Measurements from ENCODE around the gene TIMM50. TPM values are rescaled to one million over a fixed set of nuclear protein-coding genes. Genes with fewer than 3 reads are reported as not detected.
A peak's percentile ranks its signal among the peaks of the same experiment; 100 is the strongest.
"Not testable (repeated sequence)": the region's sequence is repeated elsewhere in the genome, so short reads cannot be mapped to it uniquely, and the experiment has no call there.

TIMM50 gene
- total RNA-seq, 1 donor from 2014 or later, result 109 TPM

DNA sequence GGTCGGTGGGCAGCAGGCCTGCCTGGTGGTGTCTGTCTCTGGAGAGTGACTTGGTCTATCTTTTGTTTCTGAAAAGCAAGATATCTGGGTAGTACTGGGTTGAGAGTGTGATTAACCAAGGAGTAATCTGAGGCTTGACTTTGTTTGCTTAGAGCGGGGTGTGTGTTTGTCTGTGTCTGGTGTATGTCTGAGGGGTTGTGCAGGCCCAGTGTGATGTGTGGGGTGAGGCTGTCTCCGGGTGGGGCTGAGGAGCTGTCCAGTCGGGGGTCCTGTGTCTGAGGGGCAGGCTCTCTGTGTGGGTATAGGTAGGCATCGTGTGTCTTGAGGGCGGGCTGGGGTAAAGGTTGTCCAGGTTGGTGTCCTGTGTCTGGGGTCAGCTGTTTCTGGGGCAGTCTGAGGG lies 11.1 kb upstream of the TIMM50 start:
- no peak for DNase-seq (ENCODE audit: low spot score)

DNA sequence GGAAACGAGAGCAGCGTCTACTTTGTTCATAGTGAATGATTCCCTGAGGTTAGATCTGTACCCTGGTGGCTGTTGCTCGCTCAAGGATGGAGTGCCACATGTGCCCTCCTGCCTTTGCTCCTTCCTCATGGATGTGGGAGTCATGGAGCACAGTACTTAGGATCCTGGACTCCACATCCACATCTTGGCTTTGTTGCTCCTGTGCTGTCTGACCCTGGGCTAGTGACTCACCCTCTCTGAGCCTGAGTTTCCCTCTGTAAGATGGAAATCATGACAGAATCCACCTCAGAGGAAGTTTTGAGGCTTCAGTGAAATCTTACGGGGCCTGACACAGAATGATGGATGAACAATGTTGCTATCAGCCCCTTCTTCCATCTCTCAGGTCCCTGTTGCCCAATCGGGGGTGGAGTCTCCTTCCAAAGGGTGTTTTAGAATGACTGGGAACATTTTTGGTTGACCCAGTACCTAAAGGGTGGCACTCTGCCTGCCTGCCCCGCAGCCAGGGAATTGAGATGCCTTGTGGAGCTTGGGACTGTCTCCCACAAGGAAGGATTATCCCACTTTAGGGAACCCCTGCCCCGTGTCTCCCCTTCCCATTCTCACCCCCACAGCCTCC lies 9.8 kb upstream of the TIMM50 start:
- DNase-seq (ENCODE audit: low spot score), result no peak

DNA sequence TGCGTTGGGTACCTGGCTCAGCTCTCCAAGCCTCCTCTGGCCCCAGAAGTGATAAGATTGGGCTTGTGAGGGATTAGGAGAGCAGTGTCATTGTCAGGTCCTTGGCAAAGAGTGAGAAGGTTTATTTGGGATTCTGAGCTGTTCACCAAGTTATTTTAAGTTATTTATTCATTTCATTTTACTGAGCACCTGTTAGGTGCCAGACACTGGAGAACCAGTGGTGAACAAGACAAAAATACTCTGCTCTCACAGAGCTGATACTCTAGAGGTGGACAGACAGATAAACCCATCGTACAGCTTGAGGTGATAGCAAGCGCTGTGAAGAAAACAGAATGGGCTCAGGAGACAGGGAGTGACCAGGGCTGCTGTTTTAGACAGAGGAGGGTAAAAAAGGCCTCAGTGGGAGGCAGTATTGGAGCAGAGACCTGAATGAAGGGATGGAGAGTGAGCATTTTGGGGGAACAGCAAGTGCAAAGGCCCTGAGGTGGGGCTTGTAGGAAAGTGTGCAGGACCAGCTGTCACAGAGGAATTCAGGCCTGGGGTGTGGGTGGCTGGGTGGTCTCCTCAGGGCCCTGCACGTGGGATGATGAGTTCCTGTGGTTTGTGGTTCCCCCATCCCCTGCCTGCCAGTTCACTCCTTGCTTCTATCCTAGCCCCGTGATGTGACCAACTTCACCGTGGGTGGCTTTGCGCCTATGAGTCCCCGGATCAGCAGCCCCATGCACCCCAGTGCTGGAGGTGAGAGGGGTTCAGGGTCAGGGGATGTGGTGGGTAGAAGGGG lies 8.7 kb upstream of the TIMM50 start:
- DNase-seq (ENCODE audit: low spot score), result no peak

DNA sequence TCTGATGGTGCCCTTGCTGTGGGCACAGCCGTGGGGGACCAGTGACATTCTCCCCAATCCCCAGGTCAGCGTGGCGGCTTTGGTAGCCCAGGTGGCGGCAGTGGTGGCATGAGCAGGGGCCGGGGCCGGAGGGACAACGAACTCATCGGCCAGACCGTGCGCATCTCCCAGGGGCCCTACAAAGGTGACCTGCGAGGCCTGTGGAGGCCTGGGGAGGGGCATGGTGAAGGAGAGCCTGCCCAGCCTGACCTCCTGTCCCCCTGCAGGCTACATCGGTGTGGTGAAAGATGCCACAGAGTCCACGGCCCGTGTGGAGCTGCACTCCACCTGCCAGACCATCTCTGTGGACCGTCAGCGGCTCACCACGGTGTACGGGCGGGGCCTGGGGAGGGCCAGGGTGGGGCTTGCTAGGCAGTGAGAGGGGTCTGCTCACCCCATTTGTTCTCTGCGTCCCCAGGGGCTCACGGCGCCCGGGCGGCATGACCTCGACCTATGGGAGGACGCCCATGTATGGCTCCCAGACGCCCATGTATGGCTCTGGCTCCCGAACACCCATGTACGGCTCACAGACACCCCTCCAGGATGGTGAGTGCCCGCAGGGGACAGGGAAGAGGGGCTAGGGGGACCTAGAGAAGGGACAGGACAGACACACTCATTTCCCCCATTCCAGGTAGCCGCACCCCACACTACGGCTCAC lies 7.7 kb upstream of the TIMM50 start:
- no peak for DNase-seq (ENCODE audit: low spot score)

DNA sequence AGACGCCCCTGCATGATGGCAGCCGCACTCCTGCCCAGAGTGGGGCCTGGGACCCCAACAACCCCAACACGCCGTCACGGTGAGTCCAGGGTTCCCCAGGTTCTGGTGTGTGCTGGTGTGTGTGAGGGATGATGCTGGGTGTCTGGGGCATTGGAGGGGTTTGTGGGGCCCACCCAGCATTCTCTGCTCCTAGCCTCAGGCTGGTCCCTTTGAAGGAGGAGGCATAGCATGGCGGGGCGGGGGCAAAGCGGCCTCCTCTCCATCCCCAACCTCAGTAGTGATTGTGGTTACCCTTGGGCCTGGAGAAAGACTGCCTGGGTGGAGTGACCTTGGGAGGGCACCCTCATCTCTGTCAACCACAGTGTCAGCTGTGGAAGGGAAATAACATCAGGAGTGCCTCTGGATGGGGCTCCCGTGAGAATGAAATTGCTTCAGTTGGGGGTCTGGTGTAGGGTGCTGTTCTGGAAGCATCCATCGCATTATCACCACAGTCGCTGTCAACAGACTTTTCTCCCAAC lies 7.1 kb upstream of the TIMM50 start:
- DNase-seq (ENCODE audit: low spot score), result no peak

DNA sequence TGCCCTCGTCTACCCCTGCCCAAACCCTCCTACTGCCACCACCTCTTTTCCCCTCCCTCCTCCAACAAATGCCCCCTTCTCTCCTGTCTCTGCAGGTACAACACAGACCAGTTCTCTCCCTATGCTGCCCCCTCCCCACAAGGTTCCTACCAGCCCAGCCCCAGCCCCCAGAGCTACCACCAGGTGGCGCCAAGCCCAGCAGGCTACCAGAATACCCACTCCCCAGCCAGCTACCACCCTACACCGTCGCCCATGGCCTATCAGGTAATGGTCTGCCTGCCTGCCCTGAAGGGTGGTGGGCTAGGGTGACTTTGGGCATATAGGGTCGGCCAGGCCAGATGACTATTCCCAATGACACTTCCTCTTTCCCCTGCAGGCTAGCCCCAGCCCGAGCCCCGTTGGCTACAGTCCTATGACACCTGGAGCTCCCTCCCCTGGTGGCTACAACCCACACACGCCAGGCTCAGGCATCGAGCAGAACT lies 6.5 kb upstream of the TIMM50 start:
- peak; percentile 15 for DNase-seq (ENCODE audit: low spot score)

DNA sequence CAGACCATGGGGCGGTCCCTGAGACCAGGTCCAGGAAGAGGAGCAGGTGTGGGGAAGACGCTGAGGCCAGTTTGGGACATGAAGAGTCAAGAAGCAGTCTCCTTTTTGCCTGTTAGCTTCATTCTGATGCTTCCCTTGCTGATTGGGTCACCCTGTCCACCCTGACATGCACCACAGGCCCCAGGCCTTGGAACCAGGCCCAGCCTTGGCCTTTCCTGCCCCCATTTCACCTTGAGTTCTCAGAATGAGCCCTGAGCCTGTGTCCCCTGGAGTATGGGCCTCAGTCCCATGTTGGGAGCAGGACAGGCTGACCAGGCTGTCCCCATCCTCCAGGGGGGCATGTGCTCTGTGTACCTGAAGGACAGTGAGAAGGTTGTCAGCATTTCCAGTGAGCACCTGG lies 4.9 kb upstream of the TIMM50 start:
- no peak for DNase-seq (ENCODE audit: low spot score)

DNA sequence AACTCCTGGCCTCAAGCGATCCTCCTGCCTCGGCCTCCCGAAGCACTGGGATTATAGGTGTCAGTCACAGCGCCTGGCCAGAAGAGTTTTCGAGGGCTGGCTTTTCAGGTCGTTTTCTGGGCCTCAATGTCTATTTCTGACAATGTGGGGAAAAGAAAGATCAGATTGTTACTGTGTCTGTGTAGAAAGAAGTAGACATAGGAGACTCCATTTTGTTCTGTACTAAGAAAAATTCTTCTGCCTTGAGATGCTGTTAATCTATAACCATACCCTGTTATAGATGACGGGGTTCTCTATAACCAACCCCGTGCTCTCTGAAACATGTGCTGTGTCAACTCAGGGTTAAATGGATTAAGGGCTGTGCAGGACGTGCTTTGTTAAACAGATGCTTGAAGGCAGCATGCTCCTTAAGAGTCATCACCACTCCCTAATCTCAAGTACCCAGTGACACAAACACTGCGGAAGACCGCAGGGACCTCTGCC lies 1.3 kb upstream of the TIMM50 start:
- not testable (repeated sequence) for DNase-seq (ENCODE audit: low spot score)

DNA sequence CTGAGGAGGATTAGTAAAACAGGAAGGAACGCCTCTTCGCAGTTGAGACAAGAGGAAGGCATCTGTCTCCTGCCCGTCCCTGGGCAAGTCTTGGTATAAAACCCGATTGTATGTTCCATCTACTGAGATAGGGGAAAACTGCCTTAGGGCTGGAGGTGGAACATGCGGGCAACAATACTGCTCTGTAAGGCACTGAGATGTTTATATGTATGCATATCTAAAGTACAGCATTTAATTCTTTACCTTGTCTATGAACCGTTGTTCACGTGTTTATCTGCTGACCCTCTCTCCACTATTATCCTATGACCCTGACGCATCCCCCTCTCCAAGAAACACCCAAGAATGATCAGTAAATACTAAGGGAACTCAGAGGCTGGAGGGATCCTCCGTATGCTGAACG lies 722 bp upstream of the TIMM50 start:
- peak; percentile 12 for DNase-seq (ENCODE audit: low spot score)

DNA sequence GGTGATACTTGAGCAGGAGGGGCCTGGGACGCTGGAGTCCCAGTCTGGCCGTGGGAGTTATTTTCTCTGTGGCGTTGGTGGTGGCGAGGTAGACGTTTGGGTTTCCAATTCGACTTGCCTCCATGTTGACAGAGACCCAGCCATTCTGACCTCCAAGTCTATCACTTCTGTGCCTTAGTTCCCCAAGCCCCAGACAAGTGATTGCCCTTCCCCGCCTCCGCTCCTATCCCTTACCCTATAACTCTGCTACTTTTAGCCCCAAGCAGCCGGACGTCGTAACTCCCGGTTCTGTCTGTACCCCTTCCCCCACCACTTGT lies 549 bp downstream of the TIMM50 start:
- DNase-seq (ENCODE audit: low spot score), result no peak

DNA sequence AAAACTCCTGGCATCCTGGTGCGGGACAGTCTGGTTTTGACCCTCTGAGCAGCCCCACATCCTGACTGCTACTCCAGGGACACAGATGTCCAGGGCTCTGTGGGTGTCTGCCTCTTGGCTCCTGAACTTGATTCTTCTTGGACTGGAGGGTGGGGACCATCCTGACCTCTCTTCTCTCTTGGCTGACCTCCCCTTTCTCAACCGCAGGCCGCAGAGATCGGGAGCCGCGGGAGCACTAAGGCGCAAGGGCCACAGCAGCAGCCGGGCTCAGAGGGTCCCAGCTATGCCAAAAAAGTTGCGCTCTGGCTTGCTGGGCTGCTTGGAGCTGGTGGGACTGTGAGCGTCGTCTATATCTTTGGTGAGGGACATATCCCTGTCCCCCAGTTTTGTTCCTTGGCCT lies 1.0 kb downstream of the TIMM50 start:
- no peak for DNase-seq (ENCODE audit: low spot score)

DNA sequence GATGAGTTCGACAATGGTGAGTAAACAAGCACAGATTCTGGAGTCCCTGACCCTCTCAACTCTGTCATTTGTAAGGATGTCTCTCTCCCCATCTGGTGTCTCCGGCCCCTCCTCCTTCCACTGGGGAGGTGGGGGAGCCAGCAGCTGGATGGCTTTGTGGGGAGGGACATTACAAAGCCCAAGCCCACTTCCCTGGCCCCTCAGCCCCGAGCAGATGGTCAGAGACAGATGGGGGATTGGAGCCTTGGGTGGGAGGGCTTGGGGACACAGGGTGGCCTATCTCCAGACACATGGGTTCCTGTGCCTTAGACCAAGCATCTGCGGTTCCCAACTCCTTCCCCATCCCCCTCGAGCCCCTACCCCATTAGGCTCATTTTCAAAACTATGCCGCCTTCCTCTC lies 2.5 kb downstream of the TIMM50 start:
- no peak for DNase-seq (ENCODE audit: low spot score)

DNA sequence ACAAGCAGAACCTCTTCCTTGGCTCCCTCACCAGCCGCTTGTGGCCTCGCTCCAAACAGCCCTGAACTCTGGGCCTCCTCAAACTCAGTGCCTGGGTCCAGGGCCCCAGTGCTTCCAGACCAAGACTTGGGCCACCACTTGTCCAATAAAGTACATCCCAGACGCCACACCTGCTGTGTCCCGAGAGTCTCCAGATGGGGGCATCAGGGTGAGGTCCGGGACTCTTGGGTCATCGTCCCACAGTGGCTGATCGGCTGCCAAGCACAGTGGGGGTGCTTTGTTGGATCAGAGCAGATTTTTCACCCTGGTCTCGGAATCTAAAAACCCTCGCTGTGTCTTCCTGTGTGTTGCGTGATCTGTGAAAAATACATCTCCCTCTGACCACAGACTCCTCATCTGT lies 9.1 kb downstream of the TIMM50 start:
- DNase-seq (ENCODE audit: low spot score), result no peak

DNA sequence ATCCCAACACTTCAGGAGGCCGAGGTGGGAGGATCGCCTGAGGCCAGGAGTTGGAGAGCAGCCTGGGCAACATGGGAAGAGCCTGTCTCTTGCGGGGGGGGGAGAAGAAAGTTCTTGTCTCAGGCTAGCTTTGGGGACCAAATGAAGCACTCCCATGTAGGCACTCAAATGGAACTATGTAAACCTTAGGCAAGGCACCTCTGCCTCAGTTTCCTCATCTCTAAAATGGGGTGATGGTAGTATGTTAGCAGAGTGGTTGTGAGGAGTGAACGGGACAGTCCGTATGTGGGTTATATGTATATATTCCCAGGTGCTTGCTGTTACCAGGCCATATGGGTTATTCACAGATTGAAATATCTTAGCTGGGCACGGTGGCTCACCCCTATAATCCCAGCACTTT lies 11.6 kb downstream of the TIMM50 start:
- DNase-seq (ENCODE audit: low spot score), result no peak

DNA sequence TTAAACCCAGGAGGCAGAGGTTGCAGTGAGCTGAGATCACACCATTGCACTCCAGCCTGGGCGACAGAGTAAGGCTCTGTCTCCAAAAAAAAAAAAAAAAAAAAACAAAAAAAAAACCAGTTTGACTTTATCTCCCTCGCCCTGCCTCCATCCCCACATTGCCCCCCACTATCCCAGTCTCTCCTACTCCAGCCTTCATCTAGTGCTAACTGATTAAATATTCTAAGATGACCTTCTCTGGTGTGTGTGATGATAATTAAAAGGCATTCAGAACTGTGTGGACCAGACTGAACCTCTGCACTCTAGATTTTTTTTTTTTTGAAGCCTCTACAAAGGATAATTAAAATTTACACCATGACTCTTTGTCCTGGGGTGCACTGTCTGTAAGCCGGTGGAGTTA lies 12.2 kb downstream of the TIMM50 start:
- no peak for DNase-seq (ENCODE audit: low spot score)

DNA sequence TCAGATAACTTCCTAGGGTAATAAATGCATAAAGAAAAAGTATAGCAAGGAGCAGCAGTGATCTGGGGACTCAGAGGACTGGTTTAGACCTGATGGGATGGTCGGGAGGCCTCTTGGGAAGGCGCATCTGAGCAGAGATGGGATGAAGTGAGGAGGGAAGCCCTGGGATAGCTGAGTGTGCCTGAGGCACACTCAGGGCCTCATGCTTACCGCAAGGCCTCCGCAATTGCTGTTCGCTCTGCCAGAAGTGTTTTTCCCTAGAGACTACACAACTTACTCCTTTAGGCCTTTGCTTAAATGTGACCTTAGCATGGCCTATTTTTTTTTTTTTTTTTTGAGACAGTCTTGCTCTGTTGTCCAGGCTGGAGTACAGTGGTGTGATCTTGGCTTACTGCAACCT lies 14.0 kb downstream of the TIMM50 start:
- no peak for DNase-seq (ENCODE audit: low spot score)

DNA sequence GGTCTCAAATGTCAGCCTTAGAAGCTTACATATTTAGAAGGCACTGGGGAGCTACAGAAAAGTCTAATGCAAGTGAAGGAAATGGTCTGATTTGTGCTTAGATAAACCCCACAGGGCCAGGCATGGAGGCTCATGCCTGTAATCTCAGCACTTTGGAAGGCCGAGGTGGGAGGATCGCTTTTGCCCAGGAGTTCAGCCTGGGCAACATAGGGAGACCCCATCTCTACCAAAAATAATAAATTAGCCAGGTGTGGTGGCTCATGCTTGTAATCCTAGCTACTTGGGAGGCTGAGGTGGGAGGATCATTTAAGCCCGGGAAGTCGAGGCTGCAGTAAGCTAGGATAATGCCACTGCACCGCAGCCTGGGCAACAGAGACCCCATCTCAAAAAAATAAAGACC lies 15.4 kb downstream of the TIMM50 start:
- no peak for DNase-seq (ENCODE audit: low spot score)

DNA sequence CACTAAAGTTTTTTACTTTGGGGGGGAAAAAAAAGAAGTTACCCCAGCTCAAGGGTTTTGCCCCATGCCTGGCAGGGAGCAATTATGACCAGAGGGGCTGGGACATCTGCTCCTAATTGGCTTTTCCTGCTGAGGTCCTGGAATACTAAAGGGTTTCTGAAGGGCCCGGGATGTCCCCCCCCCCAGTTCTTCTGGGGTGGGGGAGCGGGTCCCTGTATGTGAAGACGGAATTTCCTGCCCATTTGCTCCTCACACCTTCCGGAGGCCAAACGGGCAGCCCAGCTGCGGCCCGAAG lies 17.0 kb downstream of the TIMM50 start:
- no peak for DNase-seq (ENCODE audit: low spot score)

DNA sequence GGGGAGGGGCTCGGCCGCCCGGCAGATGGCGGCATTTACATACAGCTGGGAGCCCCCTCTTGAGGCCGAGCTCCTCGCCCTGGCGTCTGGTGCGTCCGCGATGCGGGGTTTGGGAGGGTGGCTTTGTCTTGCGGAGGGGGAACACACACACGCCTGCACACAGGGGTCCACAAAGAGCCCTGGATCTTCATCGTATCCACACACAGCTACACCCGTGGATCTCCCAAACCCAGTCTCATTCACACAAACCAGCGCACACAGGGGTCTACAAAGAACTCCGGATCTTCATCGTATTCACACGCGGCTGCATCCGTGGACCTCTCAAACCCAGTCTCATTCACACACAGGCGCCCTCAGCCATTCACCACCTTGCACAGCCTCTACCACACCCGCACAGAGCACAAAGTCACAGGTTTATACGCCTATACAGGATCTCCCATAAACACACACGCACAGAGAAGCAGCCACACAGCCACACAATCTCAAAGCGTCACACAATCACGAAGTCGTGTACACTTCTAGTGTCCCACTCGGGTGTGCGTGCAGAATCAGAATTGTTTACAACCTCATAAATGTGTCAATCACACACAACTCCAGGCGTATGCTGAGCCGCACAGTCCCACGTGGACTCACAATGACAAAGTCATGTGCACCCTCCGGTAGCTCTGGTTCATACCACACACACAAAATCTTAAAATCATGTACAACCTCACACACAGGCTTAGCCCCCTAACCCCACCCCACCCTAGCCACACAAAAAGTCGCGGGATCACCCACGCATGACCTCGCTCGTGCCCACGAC lies 17.6 kb downstream of the TIMM50 start:
- peak; percentile 39 for DNase-seq (ENCODE audit: low spot score)

DNA sequence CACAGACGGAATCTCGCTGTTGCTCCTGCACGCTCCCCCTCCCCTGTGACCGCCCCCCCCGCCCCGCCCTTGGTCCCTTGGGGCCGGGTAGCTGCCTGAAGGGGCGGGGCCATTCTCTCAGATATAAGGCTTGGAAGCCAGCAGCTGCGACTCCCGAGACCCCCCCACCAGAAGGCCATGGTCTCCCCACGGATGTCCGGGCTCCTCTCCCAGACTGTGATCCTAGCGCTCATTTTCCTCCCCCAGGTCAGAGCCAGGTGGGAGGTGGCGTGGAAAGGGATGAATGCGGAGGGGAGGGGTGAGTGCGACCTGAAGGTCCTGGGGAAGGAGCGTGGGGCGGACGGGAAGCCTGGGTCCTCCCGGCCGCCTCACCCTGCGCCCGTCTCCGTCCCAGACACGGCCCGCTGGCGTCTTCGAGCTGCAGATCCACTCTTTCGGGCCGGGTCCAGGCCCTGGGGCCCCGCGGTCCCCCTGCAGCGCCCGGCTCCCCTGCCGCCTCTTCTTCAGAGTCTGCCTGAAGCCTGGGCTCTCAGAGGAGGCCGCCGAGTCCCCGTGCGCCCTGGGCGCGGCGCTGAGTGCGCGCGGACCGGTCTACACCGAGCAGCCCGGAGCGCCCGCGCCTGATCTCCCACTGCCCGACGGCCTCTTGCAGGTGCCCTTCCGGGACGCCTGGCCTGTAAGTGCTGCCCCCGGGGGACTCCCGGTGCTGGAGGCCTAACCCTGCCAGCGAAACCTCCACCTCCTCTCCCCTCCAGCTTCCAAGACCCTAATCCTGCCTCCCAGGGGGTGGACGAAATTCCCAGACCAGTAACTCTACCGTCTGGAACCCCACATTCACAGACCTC lies 18.4 kb downstream of the TIMM50 start, which contains the start of gene DLL3:
DLL3 (plus strand) TSS at position 150 of the 845 bp plus-strand sequence; CDS start at position 178, 28 bp downstream.
- no peak for DNase-seq (ENCODE audit: low spot score)

DNA sequence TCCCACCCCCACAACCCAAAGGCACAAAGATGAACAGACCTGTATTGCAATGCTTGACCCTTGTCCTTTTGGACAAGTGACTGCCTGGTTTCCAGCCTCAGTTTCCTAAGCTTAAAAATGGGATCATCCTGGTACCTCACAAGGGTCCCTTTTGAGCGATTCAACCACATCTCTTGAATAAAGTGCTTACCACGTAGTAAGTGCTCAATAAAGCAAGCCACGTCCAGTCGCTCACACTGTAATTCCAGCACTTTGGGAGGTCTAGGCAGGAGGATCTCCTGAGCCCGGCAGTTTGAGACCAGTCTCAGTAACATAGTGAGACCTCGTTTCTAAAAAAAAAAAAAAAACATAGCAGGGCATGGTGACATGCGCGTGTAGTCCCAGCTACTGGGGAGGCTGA lies 19.3 kb downstream of the TIMM50 start:
- DNase-seq (ENCODE audit: low spot score), result no peak

Data from umbilical cord (tissue), 2 donors.